ENCODE results near the gene LMX1A.

LMX1A gene

DNA sequence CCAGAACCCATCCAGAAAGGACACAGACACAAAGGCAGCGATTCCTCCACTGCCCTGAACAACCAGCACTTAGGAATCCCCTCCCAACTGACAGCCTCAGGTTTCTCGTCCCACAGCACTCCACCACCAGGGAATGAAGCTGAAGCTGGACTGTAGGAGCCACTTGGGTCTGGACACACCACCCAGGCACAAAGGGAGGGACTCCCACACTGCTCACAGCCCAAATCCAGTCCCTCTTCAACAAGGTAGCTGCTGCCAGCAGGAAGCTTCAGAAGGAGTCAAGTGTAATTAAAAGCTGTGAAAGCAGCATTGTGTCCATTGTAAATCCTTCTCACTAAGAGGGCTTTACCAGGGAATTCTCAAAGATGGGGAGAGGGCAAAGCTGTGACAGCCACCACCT lies 29.0 kb downstream of the LMX1A start:
- H3K4me3 ChIP-seq (ENCODE audit: low read depth, low read length): no peak overlapping the region
- in situ Hi-C loops (cut with HindIII; ENCODE audit: low sequenced_read_pairs): no loop called here
- no peak for TF ChIP-seq CTCF (IDR thresholded peaks at IDR 0.05; ENCODE audit: low read depth, low read length, missing control alignments)
- no peak for DNase-seq (ENCODE audit: low read depth)

- TF ChIP-seq CTCF (IDR thresholded peaks at IDR 0.05; ENCODE audit: low read depth, low read length, missing control alignments): no peak
- in situ Hi-C loops (cut with HindIII; ENCODE audit: low sequenced_read_pairs): no loop called here
- no peak for DNase-seq (ENCODE audit: low read depth)
- H3K4me3 ChIP-seq (ENCODE audit: low read depth, low read length): no peak overlapping the region
Measured at GRCh38 chr1:165325460-165326203, 30.9 kb downstream of the LMX1A start.

GRCh38 chr1:165324050-165324449 lies 32.5 kb downstream of the LMX1A start:
- no peak for TF ChIP-seq CTCF (IDR thresholded peaks at IDR 0.05; ENCODE audit: low read depth, low read length, missing control alignments)
- in situ Hi-C loops (cut with HindIII; ENCODE audit: low sequenced_read_pairs): no loop called here
- no peak overlapping the region for H3K4me3 ChIP-seq (ENCODE audit: low read depth, low read length)
- DNase-seq (ENCODE audit: low read depth): no peak

DNA sequence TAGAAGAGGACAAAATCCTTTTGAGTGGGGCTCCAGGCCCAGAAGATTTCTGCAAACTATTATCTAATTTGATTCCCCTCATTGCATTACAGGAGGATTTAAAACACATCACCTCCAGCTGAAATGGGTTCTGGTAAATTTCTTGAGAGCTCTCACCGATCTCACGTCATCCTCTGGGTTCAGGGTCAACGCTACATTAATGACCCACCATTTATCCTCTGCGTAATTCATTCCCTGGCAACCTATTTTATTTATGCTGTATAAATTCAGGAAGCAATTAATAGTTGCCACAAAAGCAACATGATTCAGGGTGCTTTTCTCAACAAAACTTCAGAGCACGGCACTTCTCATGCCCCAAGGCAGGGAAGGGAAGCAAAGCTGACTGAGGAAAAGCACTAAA lies 38.9 kb downstream of the LMX1A start:
- DNase-seq (ENCODE audit: low read depth): no peak
- no peak for TF ChIP-seq CTCF (IDR thresholded peaks at IDR 0.05; ENCODE audit: low read depth, low read length, missing control alignments)
- H3K4me3 ChIP-seq (ENCODE audit: low read depth, low read length): no peak overlapping the region
- in situ Hi-C loops (cut with HindIII; ENCODE audit: low sequenced_read_pairs): no loop called here

DNA sequence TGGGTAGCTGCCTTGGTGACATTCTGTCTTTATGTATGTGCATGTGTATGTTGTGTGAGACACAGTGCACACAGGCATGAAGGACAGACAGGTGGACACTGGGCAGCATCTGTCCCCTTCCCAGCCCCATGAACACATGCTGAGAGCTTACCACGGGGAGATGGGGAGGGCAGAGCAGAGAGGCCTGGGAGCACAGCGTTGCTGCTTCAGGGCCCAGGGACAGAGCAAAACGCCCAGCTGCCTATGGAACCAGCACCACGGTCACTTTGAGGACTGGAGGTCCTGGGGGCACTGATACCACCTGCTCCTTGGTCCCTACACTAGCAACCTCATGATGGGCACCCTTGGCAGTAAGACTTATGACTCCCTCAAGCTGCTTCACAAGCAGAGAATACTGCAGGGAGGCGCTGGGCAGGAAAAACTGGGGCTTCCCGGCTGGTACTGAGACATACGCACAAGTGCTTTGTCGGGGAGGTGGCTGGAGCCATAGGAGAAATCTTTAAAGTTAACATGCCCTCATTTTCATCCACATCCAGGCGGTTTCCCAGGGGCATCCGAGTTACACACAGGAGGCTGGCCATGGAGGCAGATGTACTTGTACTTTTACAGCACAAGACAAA lies 40.3 kb downstream of the LMX1A start:
- DNase-seq (ENCODE audit: low read depth): no peak
- TF ChIP-seq CTCF (IDR thresholded peaks at IDR 0.05; ENCODE audit: low read depth, low read length, missing control alignments): no peak
- no peak overlapping the region for H3K4me3 ChIP-seq (ENCODE audit: low read depth, low read length)
- in situ Hi-C loops (cut with HindIII; ENCODE audit: low sequenced_read_pairs): no loop called here

DNA sequence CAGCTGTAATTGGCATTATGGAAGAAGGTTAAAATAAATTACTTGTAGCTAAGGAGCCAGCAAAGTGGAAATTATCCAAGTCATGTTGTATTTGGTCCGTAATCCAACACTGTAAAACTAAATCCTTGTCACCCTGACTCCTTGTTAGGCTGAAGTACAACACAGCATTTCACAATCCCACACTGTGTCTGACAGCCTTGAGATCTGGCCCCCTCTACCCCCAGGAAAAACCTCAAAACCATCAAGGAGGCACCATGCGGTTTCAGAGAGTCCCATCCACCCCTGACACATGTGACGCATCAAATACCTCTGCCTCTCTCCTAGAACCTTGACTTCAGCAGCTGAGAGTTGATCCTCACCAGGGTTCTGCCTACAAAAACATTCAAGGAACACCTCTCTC lies 41.0 kb downstream of the LMX1A start:
- no peak for DNase-seq (ENCODE audit: low read depth)
- in situ Hi-C loops (cut with HindIII; ENCODE audit: low sequenced_read_pairs): no loop called here
- H3K4me3 ChIP-seq (ENCODE audit: low read depth, low read length): no peak overlapping the region
- no peak for TF ChIP-seq CTCF (IDR thresholded peaks at IDR 0.05; ENCODE audit: low read depth, low read length, missing control alignments)
